Activated CD4-positive, alpha-beta T cell treated with anti-CD3 and anti-CD28 coated beads, Interleukin-2, amount 50 U/mL, for 24 hours (primary cell): ENCODE data around the gene BMPER.

Experiments used
- DNase-seq, 2 donors: peaks; one replicate each; pipeline ENCODE4 v3.0.0-alpha.2; 2020; ENCODE audit warnings: low read depth in 1 of 2, low spot score in 1 of 2

BMPER gene

GRCh38 chr7:34086981-34087380 lies 181.6 kb downstream of the BMPER start:
- DNase-seq = no peak

GRCh38 chr7:34087892-34088891 lies 182.9 kb downstream of the BMPER start:
- DNase-seq = no peak

GRCh38 chr7:34090816-34091215 lies 185.5 kb downstream of the BMPER start:
- DNase-seq = no peak

- DNase-seq = no peak
These were observed 186.1 kb downstream of the BMPER start for GRCh38 chr7:34091321-34091917.

- DNase-seq = no peak
These were observed 187.9 kb downstream of the BMPER start for GRCh38 chr7:34093276-34093675.

GRCh38 chr7:34096198-34096651 lies 190.9 kb downstream of the BMPER start:
- DNase-seq = no peak

- no peak for DNase-seq
These were observed 191.4 kb downstream of the BMPER start for GRCh38 chr7:34096777-34097176.

- DNase-seq = no peak
These were observed 195.3 kb downstream of the BMPER start for GRCh38 chr7:34100661-34101060.

- DNase-seq = no peak
These were observed 198.8 kb downstream of the BMPER start for GRCh38 chr7:34104115-34104514.

- no peak for DNase-seq
These were observed 199.7 kb downstream of the BMPER start for GRCh38 chr7:34104992-34105391.

GRCh38 chr7:34107276-34107675 lies 201.9 kb downstream of the BMPER start:
- no peak for DNase-seq

- no peak for DNase-seq
These were observed 202.8 kb downstream of the BMPER start for GRCh38 chr7:34108165-34108564.

- no peak for DNase-seq
These were observed 204.8 kb downstream of the BMPER start for GRCh38 chr7:34109936-34110780.

- no peak for DNase-seq
These were observed 205.7 kb downstream of the BMPER start for GRCh38 chr7:34111031-34111430.

GRCh38 chr7:34115503-34115902 lies 210.2 kb downstream of the BMPER start:
- no peak for DNase-seq

GRCh38 chr7:34117573-34117972 lies 212.2 kb downstream of the BMPER start:
- no peak for DNase-seq

GRCh38 chr7:34121366-34121765 lies 216.0 kb downstream of the BMPER start:
- DNase-seq = no peak

GRCh38 chr7:34123316-34123715 lies 218.0 kb downstream of the BMPER start:
- no peak for DNase-seq

- no peak for DNase-seq
These were observed 219.4 kb downstream of the BMPER start for GRCh38 chr7:34124765-34125164.

GRCh38 chr7:34128762-34129161 lies 223.4 kb downstream of the BMPER start:
- DNase-seq = no peak

- no peak for DNase-seq
These were observed 225.4 kb downstream of the BMPER start for GRCh38 chr7:34130558-34131295.
